ENCODE data around the gene SYNE3.

The SYNE3 gene

GRCh38 chr14:95504135-95505029 lies 12.1 kb downstream of the SYNE3 start:
- DNase-seq: no peak

DNA sequence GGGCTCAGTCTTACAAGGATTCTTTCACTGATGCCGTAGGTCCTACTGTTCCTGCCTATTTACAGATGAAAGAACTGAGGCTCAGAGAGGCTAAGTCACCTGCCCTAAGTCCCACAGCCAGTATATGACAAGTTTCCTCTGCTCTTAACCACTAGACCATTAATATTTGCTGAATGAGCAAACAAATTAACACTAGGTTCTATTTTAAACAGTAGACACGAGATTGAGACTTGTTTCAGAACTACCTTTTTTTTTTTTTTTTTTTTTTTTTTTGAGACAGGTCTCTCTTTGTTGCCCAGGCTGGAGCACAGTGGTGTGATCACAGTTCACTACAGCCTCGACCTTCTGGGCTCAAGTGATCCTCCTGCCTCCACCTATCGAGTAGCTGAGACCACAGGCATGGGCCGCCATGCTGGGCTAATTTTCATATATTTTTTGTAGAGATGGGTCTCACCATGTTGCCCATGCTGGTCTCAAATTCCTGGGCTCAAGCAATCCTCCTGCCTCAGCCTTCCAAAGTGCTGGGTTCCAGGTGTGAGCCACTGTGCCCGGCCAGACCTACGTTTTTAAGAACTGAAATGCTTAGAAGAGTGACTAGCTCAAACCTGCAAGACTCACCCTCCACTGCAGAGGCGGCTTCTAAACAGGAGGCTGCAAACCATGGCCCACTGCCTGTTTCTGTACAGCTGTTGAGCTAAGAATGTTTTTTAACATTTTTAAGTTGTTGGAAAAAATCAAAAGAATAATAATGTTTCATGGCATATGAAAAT lies 12.9 kb downstream of the SYNE3 start:
- DNase-seq: no peak

- no peak for DNase-seq
Measured at GRCh38 chr14:95502381-95502950, 14.0 kb downstream of the SYNE3 start.

- DNase-seq: no peak
Measured at GRCh38 chr14:95500772-95501401, 15.6 kb downstream of the SYNE3 start.

DNA sequence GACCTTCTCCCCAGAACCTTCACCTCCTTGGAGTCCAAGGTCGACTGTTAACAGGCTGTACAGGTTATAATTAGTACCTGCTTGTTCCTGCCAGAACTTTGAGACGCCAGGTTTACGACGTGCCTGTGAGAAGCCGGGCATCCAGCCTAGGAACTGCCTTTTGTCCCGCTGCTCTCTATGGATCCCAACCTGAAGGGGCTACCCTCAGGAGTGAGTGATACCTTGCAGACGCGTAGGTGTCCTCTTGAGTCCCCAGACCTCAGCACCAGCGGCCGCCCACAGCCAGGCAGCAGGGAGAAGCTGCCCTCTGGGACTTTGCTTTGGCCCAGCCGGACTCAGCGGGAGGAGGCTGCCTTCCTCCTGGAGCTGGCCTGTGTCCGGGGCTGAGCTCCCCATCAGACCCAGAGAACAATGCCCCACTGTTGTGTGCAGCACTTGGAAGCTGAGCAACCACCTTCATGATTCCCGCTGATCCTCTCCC lies 16.2 kb downstream of the SYNE3 start:
- no peak for DNase-seq

GRCh38 chr14:95499354-95499750 lies 17.1 kb downstream of the SYNE3 start:
- no peak for DNase-seq

DNA sequence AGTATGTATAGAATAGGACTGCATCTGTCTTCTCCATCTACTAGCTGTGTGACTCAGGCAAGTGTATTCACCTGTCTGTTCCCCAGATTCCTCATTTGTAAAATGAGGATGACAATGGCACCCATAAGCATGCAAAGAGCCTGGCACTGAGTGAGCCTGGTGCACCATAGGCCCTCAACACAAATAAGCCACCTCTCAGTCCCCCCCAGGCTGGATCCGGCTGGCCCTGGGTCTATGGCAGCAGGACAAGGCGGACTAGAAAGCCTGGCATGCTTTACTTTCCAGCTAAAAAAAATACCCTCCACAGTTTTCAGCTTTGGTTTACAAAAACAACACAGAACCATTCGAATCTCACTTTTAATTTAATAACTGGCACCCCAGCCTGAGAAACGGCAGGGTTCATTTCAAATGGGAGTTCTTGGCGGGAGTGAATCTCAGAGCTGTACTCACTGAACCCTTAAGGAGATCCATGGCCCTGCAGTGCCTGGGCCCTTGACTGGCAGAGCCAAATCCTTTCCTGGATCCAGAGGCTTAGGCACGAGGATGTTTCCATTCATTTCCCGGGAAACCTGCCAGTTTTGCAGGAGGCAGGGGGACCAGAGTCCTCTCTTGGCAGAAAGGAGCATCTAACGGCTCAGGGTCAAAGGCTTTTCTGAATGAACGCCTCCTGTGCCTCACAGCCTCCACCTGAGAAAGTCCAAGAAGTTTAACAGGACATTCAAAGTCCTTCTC lies 17.7 kb downstream of the SYNE3 start:
- DNase-seq: no peak

DNA sequence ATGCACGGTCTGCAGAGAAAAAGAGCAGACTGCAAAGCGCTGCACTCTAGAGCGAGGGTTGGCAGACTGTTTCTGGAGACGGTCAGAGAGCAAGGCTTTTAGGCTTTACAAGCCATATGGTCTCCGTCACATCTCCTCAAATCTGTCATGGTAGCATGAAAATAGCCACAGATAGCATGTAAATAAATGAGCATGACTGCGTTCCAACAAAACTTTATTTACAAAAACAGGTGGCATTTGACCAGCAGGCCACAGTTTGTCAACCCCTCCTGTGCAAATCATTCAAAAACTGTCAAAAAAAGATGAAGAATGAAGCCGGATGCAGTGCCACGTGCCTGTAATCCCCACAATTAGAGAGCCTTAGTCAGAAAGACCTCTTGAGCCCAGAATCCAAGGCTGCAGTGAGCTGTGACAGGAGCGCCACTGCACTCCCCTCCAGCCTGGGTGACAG lies 18.9 kb downstream of the SYNE3 start:
- DNase-seq: no peak

DNA sequence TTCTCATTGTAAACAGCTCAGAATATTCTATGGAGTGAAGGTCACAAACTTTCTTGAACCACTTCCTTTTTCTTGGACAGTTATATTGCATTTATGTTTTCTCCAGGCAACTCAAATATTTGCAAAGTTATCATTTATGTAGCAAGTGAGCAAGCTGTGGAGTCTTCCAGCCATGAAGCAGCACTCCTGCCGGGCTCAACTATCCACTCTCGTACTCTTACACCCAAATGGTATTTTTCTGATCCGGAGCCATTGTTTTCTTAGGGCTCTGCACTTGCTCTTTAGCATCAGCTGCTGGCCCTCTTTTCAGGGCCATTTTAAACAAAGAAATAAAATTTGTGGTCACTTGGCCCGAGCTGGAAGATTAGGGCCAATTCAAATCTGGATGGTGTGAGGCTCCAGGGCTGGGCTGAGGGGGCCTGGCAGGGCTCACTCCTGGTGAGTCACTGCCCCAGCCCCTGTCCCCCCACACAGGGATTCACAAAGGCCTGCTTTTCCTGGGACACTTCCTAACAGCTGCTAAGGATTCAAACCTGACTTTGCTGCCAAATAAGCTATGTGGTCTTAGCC lies 19.7 kb downstream of the SYNE3 start:
- DNase-seq: no peak

DNA sequence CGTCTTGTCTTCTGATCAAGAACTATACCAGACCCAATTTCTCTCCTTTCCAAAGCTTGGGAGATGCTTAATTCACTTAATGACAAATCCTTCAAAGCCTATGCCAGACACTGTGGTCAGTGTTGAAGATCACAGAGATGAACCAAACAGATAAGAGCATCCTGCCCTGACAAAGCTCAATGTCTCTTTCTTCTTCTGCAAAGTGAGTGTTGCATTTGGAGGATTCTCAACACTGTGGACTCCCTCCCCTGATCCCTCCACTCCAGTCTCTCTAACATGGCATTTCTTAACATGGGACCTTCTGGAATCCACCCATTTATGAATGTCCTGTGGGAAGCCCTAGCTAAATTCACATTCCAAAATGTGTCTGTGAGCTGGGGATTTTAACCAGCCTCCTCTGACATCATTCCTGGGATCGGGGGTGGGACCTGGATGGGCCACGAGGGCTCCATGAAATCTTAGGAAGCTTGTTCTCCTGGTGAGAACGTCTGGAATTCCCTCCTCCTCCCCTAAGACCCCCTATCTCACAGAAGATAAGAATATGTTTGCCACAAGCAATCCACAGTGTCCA lies 20.3 kb downstream of the SYNE3 start:
- no peak for DNase-seq

GRCh38 chr14:95495538-95496025 lies 20.9 kb downstream of the SYNE3 start:
- DNase-seq: no peak

GRCh38 chr14:95495076-95495475 lies 21.4 kb downstream of the SYNE3 start:
- no peak for DNase-seq

- DNase-seq: no peak
Measured at GRCh38 chr14:95494456-95494855, 22.0 kb downstream of the SYNE3 start.

DNA sequence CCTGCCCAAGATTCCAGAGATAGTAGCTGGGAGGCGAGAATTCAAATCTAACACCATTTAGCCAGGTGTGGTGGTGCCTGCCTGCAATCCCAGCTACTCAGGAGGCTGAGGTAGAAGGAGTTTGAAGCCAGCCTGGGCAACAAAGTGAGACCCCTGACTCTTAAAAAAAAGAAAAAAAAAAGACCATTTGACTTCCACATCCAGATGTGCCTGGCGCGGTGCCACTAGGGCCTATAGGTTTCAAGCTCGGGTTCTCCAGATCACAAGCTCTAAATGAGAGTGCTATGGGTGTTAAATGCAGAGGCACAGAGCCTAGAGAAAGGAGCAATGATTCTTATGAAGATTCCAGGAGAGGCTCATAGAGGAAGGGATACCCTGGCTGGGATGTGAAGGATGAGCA lies 22.5 kb downstream of the SYNE3 start:
- no peak for DNase-seq

GRCh38 chr14:95493503-95493902 lies 22.9 kb downstream of the SYNE3 start:
- no peak for DNase-seq

DNA sequence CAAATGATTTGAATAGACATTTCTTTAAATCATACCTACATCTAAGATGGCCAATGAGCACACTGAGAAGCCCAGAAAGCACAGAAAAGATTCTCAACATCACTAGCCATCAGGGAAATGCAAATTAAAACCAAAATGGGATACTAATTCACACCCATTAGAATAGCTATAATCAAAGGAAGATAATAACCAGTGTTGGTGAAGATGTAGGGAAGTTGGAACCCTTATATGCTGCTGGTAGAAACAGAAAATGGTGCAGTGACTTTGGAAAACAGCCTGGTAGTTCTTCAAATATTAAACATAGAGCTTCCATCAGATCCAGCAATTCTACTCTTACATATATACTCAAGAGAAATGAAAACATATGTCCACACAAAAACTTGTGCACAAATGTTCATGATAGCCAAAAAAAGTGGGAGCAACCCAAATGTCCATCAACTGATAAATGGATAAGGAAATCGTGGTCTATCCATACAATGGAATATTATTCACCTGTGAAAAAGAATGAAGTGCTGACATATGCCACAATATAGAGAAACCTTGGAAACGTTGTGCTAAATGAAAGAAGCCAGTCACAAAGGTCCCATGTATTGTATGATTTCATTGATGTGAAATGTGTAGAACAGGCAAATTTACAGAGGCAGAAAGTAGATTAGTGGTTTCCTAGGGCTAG lies 24.4 kb downstream of the SYNE3 start:
- no peak for DNase-seq

DNA sequence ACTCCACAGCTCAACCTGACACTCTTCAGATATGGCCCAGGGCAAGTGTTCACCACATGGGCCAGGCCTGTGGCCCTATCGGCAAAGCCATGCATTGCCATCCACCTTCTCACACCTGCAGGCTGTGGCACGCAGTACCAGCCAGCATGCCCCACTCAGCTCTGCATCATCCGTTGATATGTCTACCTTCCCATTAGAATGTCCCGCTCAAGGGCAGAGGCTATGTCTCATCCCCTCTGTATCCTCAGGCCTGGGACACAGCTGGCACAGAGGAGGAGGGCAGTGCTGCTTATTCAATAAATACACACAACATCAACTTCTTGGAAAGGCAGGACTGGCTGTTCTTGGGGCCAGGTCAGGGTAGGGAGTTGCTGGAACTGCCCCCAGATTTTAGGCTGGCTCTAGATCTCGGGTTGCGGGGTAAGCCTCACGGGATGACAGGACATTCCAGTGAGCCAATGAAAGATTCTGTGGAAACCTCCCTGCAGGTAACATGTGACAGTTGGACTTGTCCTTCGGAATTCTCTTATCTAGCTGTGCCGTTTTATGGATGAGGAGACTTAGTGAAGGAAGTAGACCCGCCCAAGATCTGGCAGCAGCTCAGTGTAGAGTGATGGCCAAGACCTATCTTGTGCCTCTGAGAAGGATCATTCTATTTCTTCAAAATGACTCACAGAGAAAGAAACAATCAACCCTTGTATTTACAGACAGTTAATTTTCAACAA lies 25.6 kb downstream of the SYNE3 start:
- no peak for DNase-seq

DNA sequence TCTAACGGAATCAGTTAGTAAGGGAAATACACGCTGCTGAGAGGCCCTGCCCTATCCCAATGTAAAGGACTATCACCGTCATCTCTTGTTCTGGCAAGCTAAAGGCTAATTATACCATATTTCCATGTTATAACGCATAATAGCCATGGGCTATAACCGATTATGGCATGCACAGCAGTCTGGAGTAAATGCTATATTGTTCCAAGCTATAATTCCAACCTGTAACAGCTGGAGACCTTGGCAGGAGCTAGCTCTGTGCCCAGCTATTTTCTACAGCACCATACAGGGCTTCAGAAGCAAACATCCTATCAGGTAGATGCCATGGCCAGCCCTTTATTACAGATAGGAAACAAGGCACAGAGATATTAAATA lies 26.3 kb downstream of the SYNE3 start:
- no peak for DNase-seq

DNA sequence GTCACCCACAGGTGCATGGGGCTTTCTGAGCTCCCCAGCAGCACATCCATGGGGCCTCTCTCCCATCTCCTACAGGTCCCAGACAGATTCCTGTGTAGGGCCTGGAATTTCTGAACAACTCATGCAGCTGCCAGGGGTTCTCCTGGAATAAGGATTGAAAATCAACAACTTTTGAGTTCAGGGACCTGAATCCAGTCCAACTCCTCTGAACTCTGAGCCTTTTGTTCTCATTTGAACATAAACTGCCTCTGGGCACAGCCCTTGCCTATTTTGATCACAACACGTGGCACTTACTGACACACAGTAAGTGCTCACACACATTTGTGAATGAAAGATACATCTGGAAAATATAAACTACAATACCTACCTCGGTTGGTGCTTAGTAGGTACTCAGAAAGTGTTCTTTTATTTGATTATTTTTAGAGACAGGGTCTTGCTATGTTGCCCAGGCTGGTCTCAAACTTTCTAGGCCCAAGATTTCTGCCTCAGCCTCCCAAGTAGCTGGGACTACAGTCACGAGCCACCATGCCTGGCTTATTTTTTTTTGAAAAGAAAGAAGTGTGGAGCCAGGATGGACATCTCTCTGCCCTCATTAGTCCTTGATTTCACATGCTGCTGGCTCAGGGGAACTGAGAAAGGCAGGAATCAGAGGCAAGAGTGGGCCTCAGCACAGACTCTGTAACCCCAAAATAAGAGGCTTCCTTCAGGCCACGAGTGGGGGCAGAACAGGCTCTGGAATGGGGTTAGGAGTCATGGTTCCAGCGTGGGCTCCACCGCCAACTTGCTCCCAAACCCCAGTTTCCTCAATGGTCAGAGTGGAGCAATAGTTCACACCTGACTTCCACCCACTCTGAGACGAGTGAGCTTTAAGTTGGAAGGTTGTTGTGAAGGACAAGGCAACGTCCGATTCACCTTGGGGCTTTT lies 27.0 kb downstream of the SYNE3 start:
- no peak for DNase-seq
